Measurements from ENCODE around the gene TSPAN16.

- TF ChIP-seq CTCF (IDR thresholded peaks at IDR 0.05; ENCODE audit: insufficient read depth, low read length) = no peak
- no peak for TF ChIP-seq POLR2AphosphoS5 (IDR thresholded peaks at IDR 0.05; ENCODE audit: low read depth)
- TF ChIP-seq REST (IDR thresholded peaks at IDR 0.05; ENCODE audit: insufficient replicate concordance, low read depth) = no peak
- TF ChIP-seq SPI1 (IDR thresholded peaks at IDR 0.05; ENCODE audit: borderline replicate concordance, low read depth) = no peak
- no peak for TF ChIP-seq GABPA (IDR thresholded peaks at IDR 0.05; ENCODE audit: low read depth)
Measured at GRCh38 chr19:11246941-11247340, 49.0 kb upstream of the TSPAN16 start.

Measured in HL-60 (cell line).